AG10803 (cell line): ENCODE data around the gene CELF2.
"Not testable (repeated sequence)": the region's sequence is repeated elsewhere in the genome, so short reads cannot be mapped to it uniquely, and the experiment has no call there.

Experiments
- DNase-seq: peaks from one replicate; pipeline ENCODE4 v3.0.0; 2010; ENCODE audit warnings: low read depth
- H3K4me3 ChIP-seq: 2 replicates; pipeline ENCODE4 v1.5.1; 2011; ENCODE audit warnings: mild to moderate bottlenecking, low read length, control low read depth
- CTCF ChIP-seq: conservative IDR thresholded peaks from 2 replicates; pipeline ENCODE4 v1.5.1; 2011; ENCODE audit warnings: mild to moderate bottlenecking, low read length, control low read depth, inconsistent platforms

CELF2 gene

GRCh38 chr10:11344550-11344949 is 326.9 kb downstream of the CELF2 start:
- no peak for TF ChIP-seq CTCF
- DNase-seq, result no peak
- H3K4me3 ChIP-seq, result no peak overlapping the region

DNA sequence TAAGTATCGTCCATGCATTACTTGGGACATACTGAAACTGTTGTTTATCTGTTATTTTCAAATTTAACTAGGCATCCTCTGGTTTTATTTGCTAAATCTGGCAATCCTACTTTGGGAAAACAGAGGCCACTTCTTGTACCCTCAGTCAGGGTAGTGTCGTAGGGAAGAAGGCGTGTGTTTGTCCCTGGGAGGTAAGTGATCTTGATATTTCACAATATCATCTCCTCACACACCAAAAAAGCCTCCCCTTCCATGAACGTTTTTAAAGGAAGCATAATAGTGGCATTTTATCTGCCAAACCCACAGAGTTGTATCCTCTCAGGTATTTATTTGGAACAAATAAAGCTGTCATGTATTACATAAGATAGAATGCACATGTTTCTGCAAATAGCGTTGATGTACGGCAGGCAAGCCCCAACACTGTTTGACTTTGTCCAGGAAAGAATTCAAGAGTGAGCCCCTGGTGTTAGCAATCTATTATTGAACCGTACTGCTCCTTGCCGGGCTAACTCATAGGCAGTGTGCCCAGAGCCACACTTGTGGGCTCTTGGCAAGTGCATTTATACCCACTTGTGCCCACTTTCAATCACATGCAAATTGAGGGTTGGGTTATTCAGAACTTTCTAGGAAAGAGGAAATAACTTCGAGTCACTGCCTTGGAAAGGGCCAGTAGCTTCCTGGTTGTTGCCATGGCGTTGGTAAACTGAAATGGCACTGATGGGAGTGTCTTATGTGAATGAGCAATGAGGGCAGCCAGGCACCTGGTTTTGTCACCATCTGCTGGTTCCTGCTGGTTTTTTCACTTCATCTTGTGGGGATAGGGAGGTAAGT is 327.8 kb downstream of the CELF2 start:
- no peak for DNase-seq
- TF ChIP-seq CTCF, result no peak
- H3K4me3 ChIP-seq, result no peak overlapping the region

DNA sequence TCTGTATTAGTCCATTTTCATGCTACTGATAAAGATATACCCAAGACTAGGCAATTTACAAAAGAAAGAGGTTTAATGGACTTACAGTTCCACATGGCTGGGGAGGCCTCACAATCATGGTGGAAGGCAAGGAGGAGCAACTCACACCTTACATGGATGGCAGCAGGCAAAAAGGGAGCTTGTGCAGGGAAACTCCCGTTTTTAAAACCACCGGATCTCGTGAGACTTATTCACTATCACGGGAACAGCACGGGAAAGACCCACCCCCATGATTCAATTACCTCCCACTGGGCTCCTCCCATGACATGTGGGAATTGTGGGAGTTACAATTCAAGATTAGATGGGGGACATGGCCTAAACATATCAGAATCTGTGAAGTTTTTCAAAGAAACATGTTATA is 329.9 kb downstream of the CELF2 start:
- DNase-seq, H3K4me3 ChIP-seq: not testable (repeated sequence)

- no peak for TF ChIP-seq CTCF
- no peak for DNase-seq
- H3K4me3 ChIP-seq, result no peak overlapping the region
Observed at GRCh38 chr10:11351801-11352200, 334.1 kb downstream of the CELF2 start.

GRCh38 chr10:11353006-11353896 is 335.6 kb downstream of the CELF2 start:
- DNase-seq, result no peak
- no peak for TF ChIP-seq CTCF
- no peak overlapping the region for H3K4me3 ChIP-seq

DNA sequence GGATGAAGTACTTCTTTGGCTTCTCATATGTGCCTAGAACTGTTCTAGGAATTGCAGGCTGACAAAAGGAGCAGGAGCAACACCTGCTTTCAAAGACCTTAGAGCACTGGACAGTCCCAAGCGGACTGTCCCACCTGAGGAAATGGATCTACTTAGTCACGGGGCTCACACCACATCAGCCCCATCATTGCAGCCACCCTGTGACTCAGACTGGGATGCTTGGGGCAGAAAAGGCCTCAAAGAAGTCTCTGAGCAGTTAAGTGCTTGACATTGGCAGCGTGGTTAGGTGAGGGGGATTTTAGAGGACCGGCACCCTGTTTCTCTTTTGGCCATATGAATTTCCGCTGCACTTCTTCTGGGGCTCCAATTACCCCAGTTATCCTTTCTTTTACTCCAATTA is 337.2 kb downstream of the CELF2 start:
- no peak overlapping the region for H3K4me3 ChIP-seq
- DNase-seq, result no peak
- TF ChIP-seq CTCF, result no peak

DNA sequence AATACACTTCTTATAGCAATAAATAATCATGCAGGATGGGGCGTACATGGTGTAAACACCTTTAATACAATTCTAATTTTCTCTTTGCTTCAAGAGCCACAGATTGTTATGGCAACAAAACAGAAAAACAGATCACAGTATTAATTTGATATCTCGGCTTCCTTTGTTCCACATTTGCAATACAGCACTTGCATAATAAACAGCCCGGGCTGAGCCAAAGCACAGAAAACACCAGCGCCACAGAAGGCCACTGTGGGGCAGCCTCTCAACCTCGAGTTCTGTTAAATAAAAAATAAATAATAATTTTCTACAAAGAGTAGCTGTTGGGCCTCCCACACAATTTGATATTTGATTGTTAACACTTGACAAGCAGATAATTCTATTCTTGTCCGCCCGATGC is 337.9 kb downstream of the CELF2 start:
- DNase-seq, result no peak
- TF ChIP-seq CTCF, result no peak
- H3K4me3 ChIP-seq, result no peak overlapping the region
